Measurements from ENCODE around the gene SLIT1.

SLIT1 gene

GRCh38 chr10:97140049-97140846, 45.5 kb downstream of the SLIT1 start:
- no peak for DNase-seq (ENCODE audit: low read depth in 2 of 2)

- no peak for DNase-seq (ENCODE audit: low read depth in 2 of 2)
These were observed 46.1 kb downstream of the SLIT1 start for GRCh38 chr10:97139651-97140048.

DNA sequence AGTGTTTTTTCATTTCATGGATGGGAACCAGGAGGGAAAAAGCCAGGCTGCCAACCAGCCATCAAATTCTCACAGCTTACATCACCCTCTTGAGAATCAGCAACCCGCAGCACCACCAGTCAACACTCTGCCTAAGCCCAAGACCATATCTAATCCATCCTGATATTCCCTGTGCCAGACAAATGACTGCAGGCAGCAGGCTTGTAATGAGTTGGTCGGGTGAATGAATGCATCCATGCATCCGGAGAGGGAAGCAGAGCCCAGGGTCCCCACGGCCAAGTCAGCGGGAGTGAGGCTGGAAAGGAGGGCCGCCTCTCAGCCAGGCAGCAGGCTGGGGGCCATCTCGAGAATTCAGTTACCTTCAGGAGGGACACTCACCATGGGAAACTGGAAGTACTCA, 46.9 kb downstream of the SLIT1 start:
- DNase-seq (ENCODE audit: low read depth in 2 of 2): no peak

DNA sequence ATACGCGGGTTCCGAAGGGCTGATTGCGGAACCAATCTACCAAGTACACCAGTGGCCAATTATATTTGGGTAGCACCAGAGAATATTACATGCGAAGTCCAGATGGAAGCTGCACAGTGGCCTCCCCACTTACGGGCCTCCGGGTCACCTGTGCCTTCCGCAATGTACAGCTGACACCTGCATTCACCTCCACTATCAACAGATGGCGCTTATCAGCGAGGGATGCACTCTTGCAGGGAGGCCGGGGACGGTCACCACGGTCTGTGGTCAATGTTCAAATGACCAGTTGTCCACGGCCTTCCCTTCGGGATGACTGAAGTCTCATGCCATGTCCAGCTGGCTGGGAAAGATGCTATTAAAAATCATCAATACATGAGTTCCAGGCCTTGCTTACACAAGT, 47.6 kb downstream of the SLIT1 start:
- no peak for DNase-seq (ENCODE audit: low read depth in 2 of 2)

GRCh38 chr10:97136756-97137155, 49.0 kb downstream of the SLIT1 start:
- no peak for DNase-seq (ENCODE audit: low read depth in 2 of 2)

DNA sequence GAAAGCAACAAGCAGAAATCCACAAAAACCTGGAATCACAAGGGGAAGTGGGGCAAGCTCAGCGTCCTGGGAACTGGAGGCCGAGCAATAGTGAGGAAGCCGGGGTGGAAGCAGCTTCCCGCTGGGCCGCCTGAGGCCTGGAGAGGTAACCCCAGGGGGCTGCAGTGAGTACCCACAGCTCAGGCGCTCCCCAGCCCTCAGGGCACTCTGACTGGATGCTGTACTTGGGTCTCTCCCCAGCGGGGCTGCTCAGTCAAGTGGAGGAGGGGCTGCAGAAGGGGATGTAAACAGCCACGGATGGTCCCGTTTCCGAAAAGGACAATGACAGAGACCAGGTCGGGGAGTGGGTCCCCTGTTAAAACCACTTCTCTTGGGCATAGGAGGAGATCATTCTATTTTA, 50.3 kb downstream of the SLIT1 start:
- DNase-seq (ENCODE audit: low read depth in 2 of 2): no peak

GRCh38 chr10:97134983-97135382, 50.8 kb downstream of the SLIT1 start:
- DNase-seq (ENCODE audit: low read depth in 2 of 2): no peak

DNA sequence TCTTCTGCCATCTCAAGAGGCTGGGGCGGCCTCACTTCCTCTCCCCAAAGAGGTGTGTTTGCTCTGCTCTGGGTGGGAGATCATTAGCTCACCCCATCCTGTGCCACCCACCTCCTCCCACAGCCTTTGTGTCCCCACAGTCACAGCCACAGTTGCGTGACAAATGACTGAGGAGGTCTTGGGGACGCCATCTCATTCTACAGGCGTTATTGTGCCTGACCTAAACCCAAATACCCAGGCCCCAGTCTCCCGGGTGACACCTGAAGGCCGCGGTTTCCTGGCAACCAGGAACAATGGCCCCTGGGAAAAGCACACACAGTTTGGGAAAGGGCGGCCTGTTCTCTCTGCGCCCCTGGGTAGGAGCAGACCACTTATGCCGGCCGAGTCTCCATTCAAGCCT, 51.6 kb downstream of the SLIT1 start:
- no peak for DNase-seq (ENCODE audit: low read depth in 2 of 2)

GRCh38 chr10:97132273-97132672, 53.5 kb downstream of the SLIT1 start:
- no peak for DNase-seq (ENCODE audit: low read depth in 2 of 2)

GRCh38 chr10:97131666-97132065, 54.1 kb downstream of the SLIT1 start:
- DNase-seq (ENCODE audit: low read depth in 2 of 2): no peak

- DNase-seq (ENCODE audit: low read depth in 2 of 2): no peak
These were observed 54.6 kb downstream of the SLIT1 start for GRCh38 chr10:97131181-97131628.

- no peak for DNase-seq (ENCODE audit: low read depth in 2 of 2)
These were observed 56.1 kb downstream of the SLIT1 start for GRCh38 chr10:97129666-97130065.

GRCh38 chr10:97128516-97129154, 57.1 kb downstream of the SLIT1 start:
- DNase-seq (ENCODE audit: low read depth in 2 of 2): no peak

DNA sequence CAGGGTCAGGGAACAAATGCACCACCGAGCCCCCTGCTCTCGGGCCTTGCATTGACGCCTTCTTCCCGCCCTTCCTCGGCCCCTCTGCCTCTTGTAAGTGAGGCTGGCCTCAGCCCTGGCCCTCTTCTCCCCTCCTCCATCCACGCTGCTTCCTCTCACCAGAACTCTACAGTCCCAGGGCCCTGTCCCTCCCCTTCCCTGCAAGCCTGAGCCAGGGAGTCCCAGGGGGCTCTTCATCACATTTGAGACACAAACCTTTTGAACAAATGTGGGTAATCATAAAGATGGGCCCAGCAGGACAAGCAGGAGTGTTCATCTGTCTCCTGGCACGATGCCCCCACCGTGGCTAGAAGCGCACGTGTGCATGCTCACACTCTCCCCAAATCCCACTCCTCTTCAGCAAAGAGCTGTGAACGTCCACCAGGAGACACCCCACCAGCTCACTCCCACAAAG, 57.7 kb downstream of the SLIT1 start:
- DNase-seq (ENCODE audit: low read depth in 2 of 2): no peak

DNA sequence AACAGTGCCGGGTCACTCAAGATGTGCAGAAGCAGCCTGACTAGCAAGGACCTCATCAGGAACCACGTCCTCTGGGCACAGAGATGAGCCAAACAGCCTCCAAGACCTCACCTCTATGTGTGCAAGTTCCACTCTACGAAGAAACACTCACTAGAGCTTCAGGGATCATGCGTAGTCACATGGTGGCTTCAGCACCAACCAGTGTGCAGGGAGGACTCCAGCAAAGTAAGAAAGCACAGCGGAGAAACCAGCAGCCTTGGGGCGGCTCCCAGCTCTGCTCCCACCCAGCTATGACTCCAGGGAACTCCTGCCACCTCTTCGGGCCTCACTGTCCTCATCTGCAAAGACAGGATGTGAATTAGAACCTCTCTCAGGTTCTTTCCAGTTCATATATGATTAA, 58.2 kb downstream of the SLIT1 start:
- DNase-seq (ENCODE audit: low read depth in 2 of 2): no peak

GRCh38 chr10:97124211-97124610, 61.5 kb downstream of the SLIT1 start:
- DNase-seq (ENCODE audit: low read depth in 2 of 2): no peak

- no peak for DNase-seq (ENCODE audit: low read depth in 2 of 2)
These were observed 62.0 kb downstream of the SLIT1 start for GRCh38 chr10:97123765-97124164.

DNA sequence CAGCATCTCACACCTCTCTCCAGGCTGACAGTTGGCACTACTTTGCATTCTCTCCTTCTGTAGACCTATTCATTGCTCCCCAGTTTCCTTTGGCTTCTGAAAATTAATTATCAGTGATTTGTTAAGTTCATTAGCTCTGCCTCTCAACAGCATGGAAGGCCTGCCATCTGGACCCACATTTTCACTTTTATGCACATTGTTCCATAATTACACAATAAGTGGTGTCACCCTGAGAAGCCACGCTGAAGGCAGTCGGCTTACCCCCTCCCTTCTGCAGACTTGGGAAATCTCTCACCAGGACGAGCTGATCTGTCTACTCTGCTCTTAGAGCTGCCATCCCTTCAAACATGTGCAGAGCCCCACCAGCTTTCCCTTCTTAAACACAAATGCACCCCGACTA, 64.7 kb downstream of the SLIT1 start:
- no peak for DNase-seq (ENCODE audit: low read depth in 2 of 2)

DNA sequence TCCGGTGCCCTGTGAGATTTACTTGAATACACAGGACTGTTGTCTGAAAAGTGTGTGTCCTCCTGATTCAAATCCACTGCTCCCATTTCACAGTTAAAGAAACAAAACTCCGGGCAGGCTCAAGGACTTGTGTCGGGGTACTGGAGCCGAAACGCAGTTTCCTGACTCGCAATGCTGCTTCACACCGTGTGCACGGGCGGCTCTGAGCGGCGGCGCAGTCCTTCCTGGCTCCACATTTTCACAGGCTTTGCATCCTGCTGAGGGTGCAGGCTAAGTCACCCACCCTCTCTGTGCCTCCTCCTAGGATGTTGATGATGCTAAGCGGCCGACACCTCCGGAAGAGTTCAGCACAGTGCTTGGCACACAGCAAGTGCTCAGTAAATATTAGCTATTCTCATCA, 65.4 kb downstream of the SLIT1 start:
- no peak for DNase-seq (ENCODE audit: low read depth in 2 of 2)

DNA sequence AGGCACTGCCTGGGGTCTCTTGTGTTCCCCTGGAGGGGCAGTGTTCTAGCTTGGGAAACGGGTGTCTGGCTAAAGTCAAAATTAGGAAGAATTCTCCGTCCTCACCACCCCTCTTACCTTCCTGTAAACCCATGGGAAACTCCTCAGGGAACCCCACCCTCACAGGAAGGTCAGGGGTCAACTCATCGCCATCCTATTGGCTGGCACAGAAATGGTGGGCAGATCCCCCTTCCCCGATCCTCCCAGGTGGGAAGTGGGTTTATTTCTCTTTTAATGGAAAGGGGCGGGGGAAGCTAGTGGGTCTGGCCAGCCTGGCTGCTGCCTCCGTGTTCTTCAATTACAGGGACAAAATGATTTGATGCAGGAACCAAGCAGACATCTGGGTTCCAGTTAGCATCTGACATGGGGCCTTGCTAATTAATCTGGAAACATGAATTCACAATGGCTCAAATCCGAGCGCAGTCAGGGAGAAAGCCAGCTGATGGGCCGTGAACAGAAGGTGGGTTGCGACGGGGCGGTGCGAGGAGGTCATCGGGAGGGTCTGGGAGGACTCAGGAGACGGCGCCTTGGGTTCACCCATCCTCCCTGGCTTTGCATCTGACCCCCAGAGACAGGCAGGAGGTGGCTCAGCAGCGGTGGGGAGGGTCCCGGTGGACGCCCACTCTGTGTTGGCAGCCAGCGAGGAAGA, 66.6 kb downstream of the SLIT1 start:
- no peak for DNase-seq (ENCODE audit: low read depth in 2 of 2)

GRCh38 chr10:97117372-97117771, 68.4 kb downstream of the SLIT1 start:
- DNase-seq (ENCODE audit: low read depth in 2 of 2): no peak

GRCh38 chr10:97116462-97117162, 69.1 kb downstream of the SLIT1 start:
- no peak for DNase-seq (ENCODE audit: low read depth in 2 of 2)
